HG03039 (cell line): ENCODE data around the gene TRMT112.
A peak's percentile ranks its signal among the peaks of the same experiment; 100 is the strongest.

Source experiments
- ATAC-seq: cut with Tn5 transposase; IDR thresholded peaks from one replicate; pipeline ENCODE4 v1.9.1; 2021; ENCODE audit warnings: mild to moderate bottlenecking, moderate library complexity; ENCODE audit not compliant: unreplicated experiment

TRMT112 gene

DNA sequence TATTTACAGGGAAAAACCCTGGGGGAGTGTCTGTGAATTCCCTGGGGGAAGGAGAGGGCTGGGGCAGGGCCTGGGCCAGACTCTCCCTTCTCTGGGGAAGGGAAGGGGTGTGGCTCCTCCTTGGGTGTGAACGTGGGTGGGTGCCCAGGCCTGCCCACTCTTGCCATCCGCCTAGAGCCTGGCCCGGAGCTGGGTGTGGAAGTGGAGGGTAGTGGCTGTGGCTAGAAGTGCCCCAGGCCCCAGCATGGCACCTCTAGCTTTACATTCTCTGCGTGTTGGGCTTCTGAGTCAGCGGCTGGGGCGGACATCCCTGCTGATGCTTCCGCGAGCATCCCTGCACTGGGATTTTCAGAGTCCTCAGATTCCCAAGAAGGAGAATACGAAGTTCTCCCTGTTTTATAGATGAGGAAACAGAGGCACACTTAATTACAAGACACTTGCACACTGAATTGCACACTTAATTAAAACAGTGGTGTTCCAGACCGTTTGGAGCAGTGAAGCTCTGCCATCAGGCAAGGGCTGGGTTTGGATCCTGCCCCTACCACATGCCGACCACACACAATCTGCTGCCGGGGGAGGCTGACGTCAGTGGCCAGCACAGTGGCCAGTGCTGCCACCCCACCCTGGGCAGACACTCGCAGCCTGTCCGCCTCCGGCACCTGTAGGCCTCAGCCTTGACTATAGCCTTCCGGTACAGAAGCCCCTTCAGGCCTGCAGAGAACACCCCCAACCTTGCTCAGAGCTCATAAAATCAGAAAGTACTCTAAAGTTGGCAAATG, 40.5 kb downstream of the TRMT112 start:
- ATAC-seq = no peak

DNA sequence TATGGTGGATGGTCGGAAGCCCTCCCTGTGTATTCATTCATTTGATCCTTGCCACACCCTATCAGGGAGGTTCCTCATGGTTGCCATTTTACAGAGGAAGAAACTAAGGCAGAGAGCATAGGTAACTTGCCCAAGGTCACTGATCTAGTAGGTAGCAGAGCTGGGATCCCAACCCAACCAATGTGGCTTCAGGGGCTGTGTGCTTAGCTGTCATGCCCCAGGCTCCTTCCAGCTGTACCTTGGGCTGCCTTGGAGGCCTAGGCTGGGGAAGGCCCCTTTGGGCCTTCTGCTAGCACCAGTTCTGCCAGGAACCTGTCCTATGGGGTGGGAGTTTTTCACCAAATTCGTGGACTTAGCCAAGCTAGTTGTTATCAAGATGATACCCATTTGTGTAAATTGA, 41.5 kb downstream of the TRMT112 start:
- no peak for ATAC-seq

- no peak for ATAC-seq
These were observed 42.1 kb downstream of the TRMT112 start for GRCh38 chr11:64275031-64275800.

- peak; percentile 68 for ATAC-seq
These were observed 47.7 kb downstream of the TRMT112 start for GRCh38 chr11:64269540-64270220.

DNA sequence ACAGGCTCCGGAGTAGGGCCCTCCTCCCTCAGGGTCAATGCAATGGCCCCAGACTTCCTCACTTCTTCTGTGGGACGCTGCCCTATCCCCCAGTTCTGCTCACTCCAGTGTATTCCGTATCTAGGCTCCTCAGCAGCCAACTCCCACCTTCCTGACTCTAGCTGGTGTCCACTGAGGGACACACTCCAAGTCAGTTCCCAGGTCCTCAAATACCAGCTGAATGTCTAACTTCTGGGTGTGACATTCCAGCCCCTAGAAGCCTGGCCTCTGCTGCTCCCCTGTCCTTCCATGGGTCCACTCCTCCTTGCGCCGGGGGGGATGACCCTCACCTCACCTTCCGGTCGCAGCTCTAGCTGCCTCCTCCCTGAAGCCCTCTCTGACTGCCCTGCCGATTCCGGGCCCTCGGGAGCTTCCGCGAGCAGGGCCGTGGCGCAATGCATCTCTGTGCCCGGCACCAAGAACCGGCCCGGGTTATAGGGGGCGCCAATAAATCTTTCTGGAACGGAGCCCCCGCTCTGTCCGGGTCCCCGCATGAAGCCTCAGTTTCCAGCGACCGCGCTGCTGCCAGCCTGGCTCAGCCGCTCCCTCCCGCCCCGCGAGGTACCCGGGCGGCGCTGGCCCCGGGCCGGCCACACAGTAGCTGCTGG, 48.3 kb downstream of the TRMT112 start:
- ATAC-seq = peak; percentile 7

DNA sequence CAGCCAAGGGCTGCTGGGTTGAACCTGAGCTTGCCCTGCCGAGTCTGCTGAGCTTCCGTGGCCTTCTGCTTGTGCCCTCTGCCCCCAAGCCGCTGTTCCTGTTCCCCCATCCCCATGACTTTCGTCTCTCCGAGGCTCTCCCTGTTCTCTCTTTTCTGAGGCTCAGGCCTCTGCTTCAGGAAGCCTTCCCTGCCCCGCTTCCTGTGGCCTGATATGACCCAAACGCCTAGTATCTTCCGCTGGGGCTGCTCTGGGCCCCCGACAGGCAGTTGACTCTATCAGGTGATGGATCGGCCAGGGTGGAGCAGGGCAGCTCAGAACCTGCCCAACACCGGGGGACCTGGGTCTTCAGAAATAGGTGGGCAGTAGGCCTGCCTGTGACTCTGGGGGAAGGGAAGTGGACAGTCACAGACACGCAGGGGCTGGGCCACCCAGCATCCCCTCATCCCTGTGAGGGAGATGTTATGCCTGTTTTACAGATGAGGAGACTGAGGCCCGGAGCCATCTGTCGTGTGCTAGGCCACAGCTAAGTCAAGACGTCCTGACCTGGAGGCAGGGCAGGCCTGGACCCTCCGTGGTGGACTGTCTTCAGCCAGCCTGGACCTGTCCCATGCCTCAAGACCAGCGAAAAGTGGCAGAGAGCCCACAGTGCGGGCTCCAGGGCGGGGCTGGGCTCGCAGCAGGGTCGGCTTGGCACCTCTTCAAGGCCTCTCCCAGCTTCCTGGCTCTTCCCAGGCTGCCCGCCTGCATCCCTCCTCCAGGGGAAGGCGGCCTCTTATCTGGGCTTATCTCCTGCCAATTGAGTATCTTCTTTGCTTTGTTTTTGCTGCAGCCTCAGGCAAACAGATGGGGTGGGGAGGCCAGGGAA, 49.1 kb downstream of the TRMT112 start:
- no peak for ATAC-seq

- no peak for ATAC-seq
These were observed 50.0 kb downstream of the TRMT112 start for GRCh38 chr11:64267207-64267945.
